A549 (cell line): ENCODE results near the gene IL22. TPM values are rescaled to one million over a fixed set of nuclear protein-coding genes. Genes with fewer than 3 reads are reported as not detected.

Source experiments
- ATAC-seq, 2 experiments: fragments of 200-7000 bp in 1 of 2; fragments of >200 bp in 1 of 2; cut with Nextera tagmentation in 1 of 2; cut with Tn5 transposase in 1 of 2; 3 replicates each; pipeline versions ENCODE4 v1.8.0 to v1.9.1; 2018 to 2020; ENCODE audit warnings: mild to moderate bottlenecking in 1 of 2, moderate library complexity in 1 of 2
- CTCF ChIA-PET: fragments of 300-600 bp; sonication (Branson Sonifier 250); formaldehyde crosslinking; extraction: SDS; loops from one replicate; lab custom pipeline; 2021; ENCODE audit warnings: antibody characterized with exemption, inconsistent platforms; lab: Yijun Ruan, JAX
- POLR2A ChIA-PET: fragments of 350-600 bp; formaldehyde crosslinking; extraction: SDS; loops from one replicate; lab custom pipeline; 2021; ENCODE audit warnings: antibody characterized with exemption, inconsistent platforms; lab: Yijun Ruan, JAX
- DNase-seq, 2 experiments: peaks; one replicate each; pipeline versions ENCODE4 v3.0.0 to v3.0.0-alpha.2; 2011 to 2016; ENCODE audit warnings: low read depth in 1 of 2, low spot score in 1 of 2
- FAIRE-seq: peaks from 2 replicates; lab custom pipeline; 2011; peaks lifted over from hg19 to GRCh38; lab: Jason Lieb, UNC
- H3K27ac ChIP-seq, 2 experiments: fragments of >200 bp; sonication (Bioruptor Twin); formaldehyde crosslinking; 3 replicates each; pipeline ENCODE4 v1.5.1; 2016 to 2017
- H3K4me1 ChIP-seq: fragments of >200 bp; sonication (Bioruptor Twin); formaldehyde crosslinking; 3 replicates; pipeline ENCODE4 v1.6.1; 2016
- H3K4me2 ChIP-seq: fragments of >200 bp; sonication (Bioruptor Twin); formaldehyde crosslinking; 3 replicates; pipeline ENCODE4 v1.6.1; 2016
- H3K4me3 ChIP-seq: fragments of >200 bp; sonication (Bioruptor Twin); formaldehyde crosslinking; 3 replicates; pipeline ENCODE4 v1.5.1; 2016
- H3K9me3 ChIP-seq: fragments of >200 bp; sonication (Bioruptor Twin); formaldehyde crosslinking; 3 replicates; pipeline ENCODE4 v1.6.1; 2016
- CBX2 ChIP-seq: fragments of 200-600 bp; sonication (generic); IDR thresholded peaks from 2 replicates; pipeline ENCODE4 v1.6.1; 2016; ENCODE audit warnings: low read depth, mild to moderate bottlenecking, borderline replicate concordance
- CEBPB ChIP-seq, 2 experiments: fragments of >200 bp in 1 of 2; sonication (Bioruptor Twin) in 1 of 2; formaldehyde crosslinking in 1 of 2; IDR thresholded peaks; 2 replicates each; pipeline ENCODE4 v1.6.1; 2012 to 2016
- ESRRA ChIP-seq: fragments of 150-350 bp; IDR thresholded peaks from 2 replicates; pipeline ENCODE4 v1.6.1; 2014; ENCODE audit warnings: mild to moderate bottlenecking, low read length, borderline replicate concordance
- FOSB ChIP-seq: fragments of 250-450 bp; sonication (Bioruptor Pico); IDR thresholded peaks from 2 replicates; pipeline ENCODE4 v1.5.0; 2020; ENCODE audit warnings: mild to moderate bottlenecking, moderate library complexity
- FOSL2 ChIP-seq, 2 experiments: fragments of 450-650 bp in 1 of 2; fragments of >200 bp in 1 of 2; sonication (Bioruptor Twin) in 1 of 2; formaldehyde crosslinking; IDR thresholded peaks; 2 replicates each; pipeline versions ENCODE4 v1.5.0 to v1.6.1; 2016 to 2020; ENCODE audit warnings: mild to moderate bottlenecking in 1 of 2, moderate library complexity in 1 of 2
- FOXS1 ChIP-seq: fragments of 250-450 bp; sonication (Bioruptor Pico); IDR thresholded peaks from 2 replicates; pipeline ENCODE4 v1.5.0; 2020; ENCODE audit warnings: mild to moderate bottlenecking, moderate library complexity
- GATA3 ChIP-seq: IDR thresholded peaks from 2 replicates; pipeline ENCODE4 v1.6.1; 2012; ENCODE audit warnings: borderline replicate concordance
- HEYL ChIP-seq: fragments of 250-450 bp; sonication (Bioruptor Pico); IDR thresholded peaks from 2 replicates; pipeline ENCODE4 v1.8.0; 2021; ENCODE audit warnings: mild to moderate bottlenecking, moderate library complexity
- JUN ChIP-seq, 2 experiments: fragments of >200 bp; sonication (Bioruptor Twin); formaldehyde crosslinking; IDR thresholded peaks; 2 replicates in 1 of 2; 3 replicates in 1 of 2; pipeline ENCODE4 v1.6.1; 2016 to 2017
- KDM1A ChIP-seq: fragments of 200-600 bp; sonication (generic); IDR thresholded peaks from 2 replicates; pipeline ENCODE4 v1.6.1; 2016; ENCODE audit warnings: low read depth, mild to moderate bottlenecking
- KDM5A ChIP-seq: fragments of 200-600 bp; sonication (generic); IDR thresholded peaks from 2 replicates; pipeline ENCODE4 v1.6.1; 2016; ENCODE audit warnings: antibody characterized with exemption, mild to moderate bottlenecking
- POLR2A ChIP-seq: IDR thresholded peaks from 2 replicates; pipeline ENCODE4 v1.6.1; 2012; ENCODE audit warnings: mild to moderate bottlenecking, low read length
- RNF2 ChIP-seq: fragments of 200-600 bp; sonication (generic); IDR thresholded peaks from 2 replicates; pipeline ENCODE4 v1.6.1; 2016; ENCODE audit warnings: low read depth, mild to moderate bottlenecking, antibody characterized with exemption, moderate library complexity, borderline replicate concordance
- ZC3H11A ChIP-seq: fragments of 450-650 bp; IDR thresholded peaks from 2 replicates; pipeline ENCODE4 v1.6.1; 2014; ENCODE audit warnings: antibody characterized with exemption, mild to moderate bottlenecking
- ZFP36 ChIP-seq: fragments of 450-650 bp; IDR thresholded peaks from 2 replicates; pipeline ENCODE4 v1.6.1; 2014; ENCODE audit warnings: borderline replicate concordance; ENCODE audit not compliant: partially characterized antibody
- ZNF302 ChIP-seq: fragments of 250-450 bp; sonication (Bioruptor Pico); IDR thresholded peaks from 2 replicates; pipeline ENCODE4 v1.9.0; 2021; ENCODE audit warnings: inconsistent platforms, mild to moderate bottlenecking, moderate library complexity
- WGBS: methylation state at CpG from one replicate; pipeline ENCODE4 v1.1.6; 2017; ENCODE audit errors: missing lambda C conversion rate; 5-methylcytosine and 5-hydroxymethylcytosine counted together
- polyA plus RNA-seq, 4 experiments: library from polyadenylated mRNA; depleted of rRNA in 3 of 4; stranded (reverse); fragments of >200 nt; fragmentation: RNase III in 1 of 4; extraction: RNeasy Plus Mini Kit Qiagen cat#74134 plus additional on column Dnase treatment in 1 of 4; gene quantifications; 2 replicates in 3 of 4; 3 replicates in 1 of 4; pipeline ENCODE4 v1.2.3, GENCODE V29; 2011 to 2017
- TF ChIP-seq, protein P1 (sequence below): fragments of 200-600 bp; sonication (generic); IDR thresholded peaks from 2 replicates; pipeline ENCODE4 v1.6.1; 2016; ENCODE audit warnings: antibody characterized with exemption, mild to moderate bottlenecking, moderate library complexity
- TF ChIP-seq, protein P2 (sequence below): IDR thresholded peaks from 2 replicates; pipeline ENCODE4 v1.6.1; 2012
- TF ChIP-seq, protein P3 (sequence below): fragments of >200 bp; sonication (Bioruptor Twin); formaldehyde crosslinking; IDR thresholded peaks from 3 replicates; pipeline ENCODE4 v1.6.1; 2016
- TF ChIP-seq, protein P4 (sequence below): fragments of 150-350 bp; IDR thresholded peaks from 2 replicates; pipeline ENCODE4 v1.6.1; 2014; ENCODE audit warnings: low read depth, mild to moderate bottlenecking, low read length
- TF ChIP-seq, protein P5 (sequence below): fragments of >200 bp; sonication (Bioruptor Twin); formaldehyde crosslinking; IDR thresholded peaks from 2 replicates; pipeline ENCODE4 v1.6.1; 2016
- TF ChIP-seq, protein P6 (sequence below): IDR thresholded peaks from 2 replicates; pipeline ENCODE4 v1.6.1; 2012; ENCODE audit warnings: low read depth, borderline replicate concordance

The IL22 gene
- polyA plus RNA-seq, 2 of the 4 experiments (the other 2 are of a cell fraction): not detected

DNA sequence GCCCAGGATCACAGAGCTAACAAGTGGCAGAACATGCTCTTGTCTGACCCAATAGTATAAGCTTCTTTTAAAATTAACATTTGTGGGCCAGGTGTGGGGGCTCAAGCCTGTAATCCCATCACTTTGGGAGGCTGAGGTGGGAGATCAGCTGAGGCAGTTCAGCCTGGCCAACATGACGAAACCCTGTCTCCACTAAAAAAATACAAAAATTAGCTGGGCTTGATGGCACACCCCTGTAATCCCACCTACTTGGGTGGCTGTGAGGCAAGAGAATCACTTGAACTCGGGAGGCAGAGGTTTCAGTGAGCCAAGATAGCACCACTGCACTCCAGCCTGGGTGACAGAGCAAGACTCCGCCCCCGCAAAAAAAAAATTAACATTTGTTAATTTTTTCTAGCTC lies 33.0 kb upstream of the IL22 start:
- no peak for FAIRE-seq

DNA sequence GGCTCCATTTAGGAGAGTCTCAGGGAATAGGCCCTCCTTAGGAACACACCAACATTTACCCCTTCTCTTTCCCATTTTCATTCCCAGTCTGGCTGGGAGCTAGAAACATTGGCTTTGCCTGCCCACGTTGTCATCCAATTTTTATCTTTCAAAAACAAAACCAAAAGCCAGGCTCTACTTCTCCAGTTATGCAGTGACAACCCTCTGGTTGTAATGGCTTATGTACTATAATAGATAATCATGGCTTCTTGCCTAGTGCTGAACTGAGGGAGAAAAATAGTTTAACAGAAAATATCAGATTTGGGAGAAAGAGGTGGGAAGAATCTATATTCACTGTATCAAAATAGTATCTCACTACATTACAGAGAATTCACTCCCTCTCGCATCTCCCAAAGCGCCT lies 32.1 kb upstream of the IL22 start:
- Histone ChIP-seq H3K4me2 (no peak overlapping the region), H3K27ac (no peak overlapping the region), H3K4me3 (no peak overlapping the region), H3K9me3 (no peaks in the 10 kb centered on the region), H3K4me1 (no peaks in the 10 kb centered on the region)
- DNase-seq (no peak), FAIRE-seq (no peak), ATAC-seq (no peak)
- WGBS: 63% methylated on average over 3 of the region's 3 CpGs
- CTCF ChIA-PET: interaction anchor here (0.8 to 1.6 kb wide), 3 partner anchors 13 to 62 kb away, joined by 4 to 7 read pairs (median 4); no protein-coding TSS in a partner anchor
- TF ChIP-seq GATA3: no peak
- no peak for TF ChIP-seq FOSL2 (IDR thresholded peaks at IDR 0.05)
- no peak for TF ChIP-seq FOSL2 (CRISPR knock-in tag; IDR thresholded peaks at IDR 0.05)
- TF ChIP-seq FOSB (CRISPR knock-in tag): no peak
- TF ChIP-seq ESRRA: no peak
- no peak for TF ChIP-seq FOXS1 (CRISPR knock-in tag)
- no peak for TF ChIP-seq CEBPB (IDR thresholded peaks at IDR 0.05)
- no peak for TF ChIP-seq HEYL (CRISPR knock-in tag)
- TF ChIP-seq RNF2: no peak
- TF ChIP-seq, protein P1, sequence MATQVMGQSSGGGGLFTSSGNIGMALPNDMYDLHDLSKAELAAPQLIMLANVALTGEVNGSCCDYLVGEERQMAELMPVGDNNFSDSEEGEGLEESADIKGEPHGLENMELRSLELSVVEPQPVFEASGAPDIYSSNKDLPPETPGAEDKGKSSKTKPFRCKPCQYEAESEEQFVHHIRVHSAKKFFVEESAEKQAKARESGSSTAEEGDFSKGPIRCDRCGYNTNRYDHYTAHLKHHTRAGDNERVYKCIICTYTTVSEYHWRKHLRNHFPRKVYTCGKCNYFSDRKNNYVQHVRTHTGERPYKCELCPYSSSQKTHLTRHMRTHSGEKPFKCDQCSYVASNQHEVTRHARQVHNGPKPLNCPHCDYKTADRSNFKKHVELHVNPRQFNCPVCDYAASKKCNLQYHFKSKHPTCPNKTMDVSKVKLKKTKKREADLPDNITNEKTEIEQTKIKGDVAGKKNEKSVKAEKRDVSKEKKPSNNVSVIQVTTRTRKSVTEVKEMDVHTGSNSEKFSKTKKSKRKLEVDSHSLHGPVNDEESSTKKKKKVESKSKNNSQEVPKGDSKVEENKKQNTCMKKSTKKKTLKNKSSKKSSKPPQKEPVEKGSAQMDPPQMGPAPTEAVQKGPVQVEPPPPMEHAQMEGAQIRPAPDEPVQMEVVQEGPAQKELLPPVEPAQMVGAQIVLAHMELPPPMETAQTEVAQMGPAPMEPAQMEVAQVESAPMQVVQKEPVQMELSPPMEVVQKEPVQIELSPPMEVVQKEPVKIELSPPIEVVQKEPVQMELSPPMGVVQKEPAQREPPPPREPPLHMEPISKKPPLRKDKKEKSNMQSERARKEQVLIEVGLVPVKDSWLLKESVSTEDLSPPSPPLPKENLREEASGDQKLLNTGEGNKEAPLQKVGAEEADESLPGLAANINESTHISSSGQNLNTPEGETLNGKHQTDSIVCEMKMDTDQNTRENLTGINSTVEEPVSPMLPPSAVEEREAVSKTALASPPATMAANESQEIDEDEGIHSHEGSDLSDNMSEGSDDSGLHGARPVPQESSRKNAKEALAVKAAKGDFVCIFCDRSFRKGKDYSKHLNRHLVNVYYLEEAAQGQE: no peak
- no peak for TF ChIP-seq KDM5A
- TF ChIP-seq, protein P2, sequence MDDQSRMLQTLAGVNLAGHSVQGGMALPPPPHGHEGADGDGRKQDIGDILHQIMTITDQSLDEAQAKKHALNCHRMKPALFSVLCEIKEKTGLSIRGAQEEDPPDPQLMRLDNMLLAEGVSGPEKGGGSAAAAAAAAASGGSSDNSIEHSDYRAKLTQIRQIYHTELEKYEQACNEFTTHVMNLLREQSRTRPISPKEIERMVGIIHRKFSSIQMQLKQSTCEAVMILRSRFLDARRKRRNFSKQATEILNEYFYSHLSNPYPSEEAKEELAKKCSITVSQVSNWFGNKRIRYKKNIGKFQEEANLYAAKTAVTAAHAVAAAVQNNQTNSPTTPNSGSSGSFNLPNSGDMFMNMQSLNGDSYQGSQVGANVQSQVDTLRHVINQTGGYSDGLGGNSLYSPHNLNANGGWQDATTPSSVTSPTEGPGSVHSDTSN: no peak
- no peak for TF ChIP-seq POLR2A
- POLR2A ChIA-PET: no interaction called here

More for the DNA sequence above, 33.0 kb upstream of the IL22 start:
- DNase-seq (no peak), ATAC-seq (no peak)
- TF ChIP-seq ZFP36: no peak
- no peak for TF ChIP-seq HEYL (CRISPR knock-in tag)
- TF ChIP-seq, protein P3, sequence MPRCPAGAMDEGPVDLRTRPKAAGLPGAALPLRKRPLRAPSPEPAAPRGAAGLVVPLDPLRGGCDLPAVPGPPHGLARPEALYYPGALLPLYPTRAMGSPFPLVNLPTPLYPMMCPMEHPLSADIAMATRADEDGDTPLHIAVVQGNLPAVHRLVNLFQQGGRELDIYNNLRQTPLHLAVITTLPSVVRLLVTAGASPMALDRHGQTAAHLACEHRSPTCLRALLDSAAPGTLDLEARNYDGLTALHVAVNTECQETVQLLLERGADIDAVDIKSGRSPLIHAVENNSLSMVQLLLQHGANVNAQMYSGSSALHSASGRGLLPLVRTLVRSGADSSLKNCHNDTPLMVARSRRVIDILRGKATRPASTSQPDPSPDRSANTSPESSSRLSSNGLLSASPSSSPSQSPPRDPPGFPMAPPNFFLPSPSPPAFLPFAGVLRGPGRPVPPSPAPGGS: no peak
- TF ChIP-seq, protein P4, sequence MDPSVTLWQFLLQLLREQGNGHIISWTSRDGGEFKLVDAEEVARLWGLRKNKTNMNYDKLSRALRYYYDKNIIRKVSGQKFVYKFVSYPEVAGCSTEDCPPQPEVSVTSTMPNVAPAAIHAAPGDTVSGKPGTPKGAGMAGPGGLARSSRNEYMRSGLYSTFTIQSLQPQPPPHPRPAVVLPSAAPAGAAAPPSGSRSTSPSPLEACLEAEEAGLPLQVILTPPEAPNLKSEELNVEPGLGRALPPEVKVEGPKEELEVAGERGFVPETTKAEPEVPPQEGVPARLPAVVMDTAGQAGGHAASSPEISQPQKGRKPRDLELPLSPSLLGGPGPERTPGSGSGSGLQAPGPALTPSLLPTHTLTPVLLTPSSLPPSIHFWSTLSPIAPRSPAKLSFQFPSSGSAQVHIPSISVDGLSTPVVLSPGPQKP: no peak
- TF ChIP-seq KDM1A: no peak
- TF ChIP-seq ZC3H11A: no peak
- TF ChIP-seq, protein P1: no peak
- no peak for TF ChIP-seq CEBPB (IDR thresholded peaks at IDR 0.05)
- TF ChIP-seq, protein P5, sequence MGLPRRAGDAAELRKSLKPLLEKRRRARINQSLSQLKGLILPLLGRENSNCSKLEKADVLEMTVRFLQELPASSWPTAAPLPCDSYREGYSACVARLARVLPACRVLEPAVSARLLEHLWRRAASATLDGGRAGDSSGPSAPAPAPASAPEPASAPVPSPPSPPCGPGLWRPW: no peak
- TF ChIP-seq, protein P6, sequence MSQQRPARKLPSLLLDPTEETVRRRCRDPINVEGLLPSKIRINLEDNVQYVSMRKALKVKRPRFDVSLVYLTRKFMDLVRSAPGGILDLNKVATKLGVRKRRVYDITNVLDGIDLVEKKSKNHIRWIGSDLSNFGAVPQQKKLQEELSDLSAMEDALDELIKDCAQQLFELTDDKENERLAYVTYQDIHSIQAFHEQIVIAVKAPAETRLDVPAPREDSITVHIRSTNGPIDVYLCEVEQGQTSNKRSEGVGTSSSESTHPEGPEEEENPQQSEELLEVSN: no peak
- TF ChIP-seq JUN (IDR thresholded peaks at IDR 0.05): no peak
- no peak for TF ChIP-seq ZNF302
- TF ChIP-seq CBX2: no peak
- TF ChIP-seq POLR2A: no peak
- H3K27ac ChIP-seq: no peak overlapping the region
- WGBS: 71% methylated on average over 4 of the region's 4 CpGs
- H3K9me3 ChIP-seq: no peaks in the 10 kb centered on the region
- POLR2A ChIA-PET: no interaction called here
- H3K4me1 ChIP-seq: no peaks in the 10 kb centered on the region
- CTCF ChIA-PET: interaction anchor here (0.6 to 1.6 kb wide), 4 partner anchors 14 to 1712 kb away, joined by 3 to 7 read pairs (median 4); no protein-coding TSS in a partner anchor
- no peak overlapping the region for H3K4me2 ChIP-seq
- H3K4me3 ChIP-seq: no peak overlapping the region
